ENCODE results near the gene BLVRB.

Gene BLVRB

DNA sequence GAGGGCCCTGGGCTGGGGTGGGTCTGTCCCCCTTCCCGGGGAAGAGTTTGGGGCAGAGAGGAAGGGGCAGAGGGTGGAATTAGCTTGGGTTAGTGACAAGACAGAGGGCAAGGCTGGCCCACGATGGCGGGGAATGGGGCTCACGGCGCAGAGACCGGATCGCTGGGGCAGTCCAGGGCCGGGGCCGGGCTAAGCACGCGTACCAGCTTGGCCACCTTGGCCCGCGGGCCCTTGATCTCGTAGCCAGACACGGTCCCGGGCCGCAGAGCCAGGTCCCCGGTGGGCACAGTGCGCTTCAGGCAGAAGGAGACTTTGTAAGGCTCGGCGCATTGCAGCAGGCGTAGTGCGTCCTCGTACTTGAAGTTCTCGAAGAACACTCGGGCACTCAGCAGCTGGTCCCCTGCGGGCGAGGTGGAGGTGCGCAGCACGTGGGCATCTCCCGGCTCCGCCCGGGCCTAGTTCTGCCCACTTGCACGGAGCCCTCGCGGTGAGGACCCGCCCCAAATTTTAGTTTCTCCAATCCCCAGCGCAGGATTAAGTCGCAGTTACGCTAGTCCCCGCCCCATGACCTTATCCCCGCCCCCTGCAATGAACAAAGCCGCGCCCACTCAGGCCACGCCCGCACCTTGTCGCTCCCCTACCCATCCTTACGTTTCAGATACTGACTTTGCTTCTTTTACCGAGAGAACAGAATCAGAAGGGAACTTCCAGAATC, 67.0 kb downstream of the BLVRB start:
- DNase-seq: no peak

All from cortex of kidney (tissue), 1 donor.